IPS-NIHi11 (cell line): ENCODE measurements around the gene RDH13.

Experiments used
- DNase-seq: peaks from one replicate; pipeline ENCODE4 v3.0.0; 2012; ENCODE audit warnings: mixed read lengths, low spot score

RDH13 gene

GRCh38 chr19:55091955-55092354 is 29.0 kb upstream of the RDH13 start:
- peak; percentile 89 for DNase-seq

GRCh38 chr19:55091126-55091910 is 28.4 kb upstream of the RDH13 start:
- DNase-seq = no peak

GRCh38 chr19:55090564-55090963 is 27.6 kb upstream of the RDH13 start:
- no peak for DNase-seq

GRCh38 chr19:55089342-55089944 is 26.5 kb upstream of the RDH13 start:
- DNase-seq = no peak

- DNase-seq = peak; percentile 77
These were observed 25.8 kb upstream of the RDH13 start for GRCh38 chr19:55088543-55089341.

- no peak for DNase-seq
These were observed 25.1 kb upstream of the RDH13 start for GRCh38 chr19:55088021-55088451.

GRCh38 chr19:55087542-55087901 is 24.6 kb upstream of the RDH13 start:
- DNase-seq = no peak

GRCh38 chr19:55086730-55087541 is 24.0 kb upstream of the RDH13 start:
- DNase-seq = peak; percentile 90

- no peak for DNase-seq
These were observed 23.2 kb upstream of the RDH13 start for GRCh38 chr19:55085923-55086715.

- no peak for DNase-seq
These were observed 21.5 kb upstream of the RDH13 start for GRCh38 chr19:55084416-55084815.

- DNase-seq = no peak
These were observed 20.3 kb upstream of the RDH13 start for GRCh38 chr19:55083004-55083850.

- peak; percentile 67 for DNase-seq
These were observed 19.3 kb upstream of the RDH13 start for GRCh38 chr19:55082020-55082851.

- DNase-seq = no peak
These were observed 18.7 kb upstream of the RDH13 start for GRCh38 chr19:55081770-55082019.

GRCh38 chr19:55080968-55081769 is 18.2 kb upstream of the RDH13 start:
- DNase-seq = peak; percentile 74

- DNase-seq = peak; percentile 88
These were observed 17.4 kb upstream of the RDH13 start for GRCh38 chr19:55080121-55080967.

GRCh38 chr19:55079400-55080038 is 16.6 kb upstream of the RDH13 start:
- no peak for DNase-seq

GRCh38 chr19:55078996-55079395 is 16.0 kb upstream of the RDH13 start:
- no peak for DNase-seq
